GM13976 (cell line): ENCODE measurements around the gene ATP2C2.

Experiments
- DNase-seq: peaks from one replicate; pipeline ENCODE4 v3.0.0; 2012; ENCODE audit warnings: low spot score
- in situ Hi-C: fragments of 300-500 bp; cut with MboI; formaldehyde crosslinking; loops from one replicate; pipeline ENCODE4 v1.12.0; 2022; ENCODE audit warnings: low sequenced_read_pairs, mixed read lengths, inconsistent platforms; ENCODE audit not compliant: unreplicated experiment
- TF ChIP-seq, protein P1 (sequence below): IDR thresholded peaks from 2 replicates; pipeline ENCODE4 v1.5.1; 2012; ENCODE audit warnings: borderline replicate concordance, mild to moderate bottlenecking; ENCODE audit not compliant: insufficient read depth; ENCODE audit errors: extremely low read depth, missing control alignments, control extremely low read depth

Gene ATP2C2

GRCh38 chr16:84458606-84459532 lies 90.5 kb downstream of the ATP2C2 start:
- no peak for DNase-seq
- in situ Hi-C loops: no loop called here
- TF ChIP-seq, protein P1, sequence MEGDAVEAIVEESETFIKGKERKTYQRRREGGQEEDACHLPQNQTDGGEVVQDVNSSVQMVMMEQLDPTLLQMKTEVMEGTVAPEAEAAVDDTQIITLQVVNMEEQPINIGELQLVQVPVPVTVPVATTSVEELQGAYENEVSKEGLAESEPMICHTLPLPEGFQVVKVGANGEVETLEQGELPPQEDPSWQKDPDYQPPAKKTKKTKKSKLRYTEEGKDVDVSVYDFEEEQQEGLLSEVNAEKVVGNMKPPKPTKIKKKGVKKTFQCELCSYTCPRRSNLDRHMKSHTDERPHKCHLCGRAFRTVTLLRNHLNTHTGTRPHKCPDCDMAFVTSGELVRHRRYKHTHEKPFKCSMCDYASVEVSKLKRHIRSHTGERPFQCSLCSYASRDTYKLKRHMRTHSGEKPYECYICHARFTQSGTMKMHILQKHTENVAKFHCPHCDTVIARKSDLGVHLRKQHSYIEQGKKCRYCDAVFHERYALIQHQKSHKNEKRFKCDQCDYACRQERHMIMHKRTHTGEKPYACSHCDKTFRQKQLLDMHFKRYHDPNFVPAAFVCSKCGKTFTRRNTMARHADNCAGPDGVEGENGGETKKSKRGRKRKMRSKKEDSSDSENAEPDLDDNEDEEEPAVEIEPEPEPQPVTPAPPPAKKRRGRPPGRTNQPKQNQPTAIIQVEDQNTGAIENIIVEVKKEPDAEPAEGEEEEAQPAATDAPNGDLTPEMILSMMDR: no peak

- in situ Hi-C loops: no loop called here
- no peak for DNase-seq
- TF ChIP-seq, protein P1: no peak
These were observed 91.2 kb downstream of the ATP2C2 start for GRCh38 chr16:84459533-84459894.

DNA sequence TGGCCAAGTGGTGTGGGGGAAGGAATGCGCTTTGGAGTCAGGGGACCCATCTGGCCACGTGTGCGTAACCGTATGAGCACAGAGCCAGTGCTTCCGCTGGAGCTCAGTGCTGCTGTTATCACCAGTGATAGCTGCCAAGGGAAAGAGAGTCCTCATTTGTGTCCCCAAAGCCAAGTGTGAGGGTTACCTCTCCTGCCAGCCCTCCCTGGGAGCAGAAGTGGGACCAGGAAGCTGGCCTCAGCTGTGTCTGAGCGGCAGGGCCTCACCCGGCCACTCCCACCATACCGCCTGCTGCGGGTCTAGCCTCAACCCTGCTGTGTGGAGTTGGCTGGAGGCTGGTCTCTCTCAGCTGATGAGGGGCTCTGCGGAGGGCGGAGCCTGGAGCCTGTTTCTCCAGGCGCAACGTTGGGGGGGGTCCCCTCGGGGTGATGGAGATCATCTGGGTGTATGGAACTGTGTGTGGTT lies 91.6 kb downstream of the ATP2C2 start:
- no peak for DNase-seq
- in situ Hi-C loops: no loop called here
- TF ChIP-seq, protein P1: no peak

- in situ Hi-C loops: no loop called here
- TF ChIP-seq, protein P1: no peak
- no peak for DNase-seq
These were observed 92.2 kb downstream of the ATP2C2 start for GRCh38 chr16:84460406-84461028.

DNA sequence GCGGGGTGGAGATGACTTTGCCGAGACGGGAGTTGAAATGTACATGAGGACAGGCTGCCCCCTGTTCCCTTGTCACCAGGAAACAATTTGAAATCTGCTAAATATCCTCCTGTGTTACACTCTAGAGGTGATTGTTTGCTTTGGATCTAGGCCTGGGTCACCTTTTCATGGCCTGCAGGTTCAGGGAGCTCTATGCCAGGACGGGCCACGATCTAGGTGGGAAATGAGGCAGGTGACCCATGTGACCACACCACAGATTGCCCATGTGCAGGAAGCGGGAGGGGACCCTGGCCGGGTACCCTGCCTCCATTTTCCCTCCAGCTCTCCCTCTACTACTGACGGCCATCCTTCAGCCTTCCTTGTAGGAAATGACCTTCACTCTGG lies 92.7 kb downstream of the ATP2C2 start:
- TF ChIP-seq, protein P1: no peak
- in situ Hi-C loops: no loop called here
- DNase-seq: no peak

DNA sequence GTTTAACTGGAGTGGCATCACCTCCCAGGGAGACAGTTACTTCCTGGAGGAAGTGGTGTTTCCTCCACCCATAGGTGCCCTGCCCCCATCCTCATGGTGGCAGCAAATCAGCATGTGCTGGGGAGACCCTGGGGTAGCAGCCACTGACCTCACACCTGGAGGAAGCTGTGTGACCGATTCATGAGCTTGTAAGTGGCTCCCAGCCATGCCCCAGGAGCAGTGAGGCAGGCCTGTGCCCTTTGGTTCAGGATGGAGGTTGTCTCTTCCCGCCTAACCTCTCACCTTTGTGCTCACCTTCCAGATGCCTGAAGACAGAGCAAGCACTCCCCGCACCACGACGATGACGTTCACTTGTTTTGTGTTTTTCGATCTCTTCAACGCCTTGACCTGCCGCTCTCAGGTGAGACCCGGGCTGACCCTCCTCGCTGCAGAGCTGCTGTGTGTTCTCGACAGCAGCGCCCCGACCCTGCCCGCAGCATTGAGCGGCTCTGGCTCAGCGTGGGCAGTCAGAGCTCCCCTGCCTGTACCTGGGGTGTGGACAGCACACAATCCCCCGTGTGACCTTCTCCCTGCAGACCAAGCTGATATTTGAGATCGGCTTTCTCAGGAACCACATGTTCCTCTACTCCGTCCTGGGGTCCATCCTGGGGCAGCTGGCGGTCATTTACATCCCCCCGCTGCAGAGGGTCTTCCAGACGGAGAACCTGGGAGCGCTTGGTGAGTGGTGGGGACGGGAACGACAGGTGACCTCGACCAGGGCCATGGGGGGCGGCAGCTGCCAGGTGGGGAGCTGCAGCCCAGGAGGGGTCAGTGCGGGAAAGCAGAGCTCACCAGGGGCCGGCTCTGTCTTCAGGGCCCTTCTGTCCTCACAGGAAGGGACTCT lies 93.3 kb downstream of the ATP2C2 start:
- in situ Hi-C loops: no loop called here
- TF ChIP-seq, protein P1: no peak
- no peak for DNase-seq
